Ovary (tissue), 9 donors: ENCODE measurements around the gene NRROS. TPM values are rescaled to one million over a fixed set of nuclear protein-coding genes. Genes with fewer than 3 reads are reported as not detected.
A peak's percentile ranks its signal among the peaks of the same experiment; 100 is the strongest.

ENCODE experiments used
- DNase-seq, 5 donors: peaks; one replicate each; pipeline ENCODE4 v3.0.0-alpha.2; 2019 to 2020
- H3K27ac ChIP-seq, 2 donors: fragments of 200-600 bp; one replicate each; pipeline versions ENCODE4 v1.5.1 to v1.8.0; 2019 to 2022
- H3K27me3 ChIP-seq: fragments of 200-600 bp; one replicate; pipeline ENCODE4 v1.8.0; 2022
- H3K36me3 ChIP-seq: fragments of 200-600 bp; sonication (generic); one replicate; pipeline ENCODE4 v1.5.1; 2019
- H3K4me1 ChIP-seq: one replicate; pipeline ENCODE4 v1.8.1; 2013; ENCODE audit warnings: mild to moderate bottlenecking, moderate library complexity; ENCODE audit not compliant: insufficient read depth
- H3K4me3 ChIP-seq: fragments of 200-600 bp; sonication (generic); one replicate; pipeline ENCODE4 v1.5.1; 2017
- H3K9me3 ChIP-seq, 2 donors: fragments of 200-600 bp in 1 of 2; sonication (generic) in 1 of 2; one replicate each; pipeline versions ENCODE4 v1.5.1 to v1.8.1; 2013 to 2019; ENCODE audit warnings: mild to moderate bottlenecking in 1 of 2, moderate library complexity in 1 of 2
- EP300 ChIP-seq: sonication (generic); formaldehyde crosslinking; IDR thresholded peaks from one replicate; pipeline ENCODE4 v1.6.1; 2017; ENCODE audit warnings: antibody characterized with exemption
- POLR2A ChIP-seq: fragments of 450-650 bp; IDR thresholded peaks from one replicate; pipeline ENCODE4 v1.6.1; 2017; ENCODE audit warnings: antibody characterized with exemption, mild to moderate bottlenecking, moderate library complexity
- WGBS, 3 donors: extraction: QIAGEN DNeasy Blood & Tissue Kit in 1 of 3; methylation state at CpG; one replicate each; pipeline versions ENCODE4 v1.1.5 to v1.1.7; 2013 to 2017; 5-methylcytosine and 5-hydroxymethylcytosine counted together
- intact Hi-C, 4 donors: fragments of 100-400 bp; cut with DNase I; formaldehyde crosslinking; loops; one replicate each; pipeline versions ENCODE4 v1.11.0 to v1.15.1; 2022 to 2023
- polyA plus RNA-seq, 2 donors: library from polyadenylated mRNA; stranded (reverse); fragments of 200-250 nt in 1 of 2; fragments of 350-450 nt in 1 of 2; fragmentation: Illumina TruSeq in 1 of 2; extraction: RNeasy Lipid Tissue Mini Kit (QIAGEN cat#74804) in 1 of 2; gene quantifications; one replicate each; pipeline ENCODE4 v1.2.3, GENCODE V29; 2013 to 2014
- total RNA-seq, 7 donors: library from RNA; depleted of rRNA in 2 of 7; stranded (reverse); fragments of >200 nt in 2 of 7; fragmentation: NEBNext Ultra II Directional in 3 of 7; extraction: Animal tissue kit (Norgen Biotek cat#: 25700) in 3 of 7; gene quantifications; one replicate each; pipeline versions ENCODE4 v1.1.0 to v1.2.4, GENCODE V29; 2016 to 2023
- TF ChIP-seq, protein P1 (sequence below), 3 donors: fragments of 450-650 bp in 2 of 3; fragments of 200-600 bp in 1 of 3; IDR thresholded peaks; one replicate each; pipeline versions ENCODE4 v1.5.1 to v1.8.0; 2016 to 2022; ENCODE audit warnings: antibody characterized with exemption in 3 of 3, mild to moderate bottlenecking in 1 of 3
- donor health status: DM: no; HTN: no; CAD: no; lungs with moderate emphysema.
- donor health status: DM: no; HTN: no; CAD: no.
- donor health status: Bipolar disorder and iron deficiency.
- donor health status: DM: yes; HTN: yes; CAD: no.
- donor health status: DM: no; HTN: no; CAD: no.
- donor health status: DM: yes; HTN: yes; CAD: no.

The NRROS gene
- total and polyA plus RNA-seq, 9 donors = 0.80 to 6.3 (median 3.2) TPM

DNA sequence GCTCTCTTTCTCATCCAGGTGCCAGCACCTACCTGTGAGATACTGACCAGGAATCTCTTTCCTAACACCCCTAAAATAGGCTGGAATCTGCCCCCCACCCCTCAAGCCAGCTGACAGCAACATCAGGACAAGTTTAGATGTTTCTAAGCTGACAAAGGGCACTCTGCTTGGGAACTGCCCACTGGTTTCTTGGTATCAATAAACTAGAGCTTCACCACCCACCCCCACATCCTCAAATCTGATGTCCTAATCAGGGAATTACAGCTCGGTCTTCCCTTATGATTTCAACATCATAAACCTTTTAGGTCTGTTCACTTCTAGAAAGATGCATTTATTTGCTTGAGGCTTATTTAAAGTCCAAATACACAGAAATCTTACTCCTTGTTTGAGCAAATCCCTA lies 37.9 kb downstream of the NRROS start:
- intact Hi-C loops = no loop called here
- WGBS, 3 donors = 20 to 39% (median 26%) methylated on average over 1 of the region's 1 CpG

DNA sequence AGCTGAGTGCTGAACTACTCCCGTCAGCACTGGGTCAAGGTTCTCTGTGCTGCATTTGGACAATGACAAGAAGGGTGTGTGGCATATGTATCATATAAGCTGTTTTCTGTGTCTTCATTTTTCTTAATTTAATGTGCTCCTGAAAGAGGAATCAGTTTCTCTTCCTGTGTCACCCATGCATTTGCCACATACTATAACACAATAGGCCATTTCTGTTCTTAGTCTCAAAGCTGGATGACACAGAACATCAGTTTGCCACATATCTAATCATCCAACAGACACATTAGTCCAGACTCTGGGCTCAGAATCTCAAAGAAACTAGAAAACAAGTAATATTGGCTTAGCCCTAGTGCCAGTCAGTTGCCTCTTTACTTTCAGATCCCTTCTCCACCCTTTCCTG lies 38.4 kb downstream of the NRROS start:
- intact Hi-C loops = no loop called here
- no peak for DNase-seq
- Histone ChIP-seq H3K4me1 (no peaks in the 10 kb centered on the region), H3K27me3 (no peaks in the 10 kb centered on the region), H3K27ac (no peak overlapping the region), H3K36me3 (no peaks in the 10 kb centered on the region), H3K4me3 (no peak overlapping the region), H3K9me3 (no peaks in the 10 kb centered on the region)
- TF ChIP-seq POLR2A (no peak), EP300 (no peak)
- TF ChIP-seq, protein P1, sequence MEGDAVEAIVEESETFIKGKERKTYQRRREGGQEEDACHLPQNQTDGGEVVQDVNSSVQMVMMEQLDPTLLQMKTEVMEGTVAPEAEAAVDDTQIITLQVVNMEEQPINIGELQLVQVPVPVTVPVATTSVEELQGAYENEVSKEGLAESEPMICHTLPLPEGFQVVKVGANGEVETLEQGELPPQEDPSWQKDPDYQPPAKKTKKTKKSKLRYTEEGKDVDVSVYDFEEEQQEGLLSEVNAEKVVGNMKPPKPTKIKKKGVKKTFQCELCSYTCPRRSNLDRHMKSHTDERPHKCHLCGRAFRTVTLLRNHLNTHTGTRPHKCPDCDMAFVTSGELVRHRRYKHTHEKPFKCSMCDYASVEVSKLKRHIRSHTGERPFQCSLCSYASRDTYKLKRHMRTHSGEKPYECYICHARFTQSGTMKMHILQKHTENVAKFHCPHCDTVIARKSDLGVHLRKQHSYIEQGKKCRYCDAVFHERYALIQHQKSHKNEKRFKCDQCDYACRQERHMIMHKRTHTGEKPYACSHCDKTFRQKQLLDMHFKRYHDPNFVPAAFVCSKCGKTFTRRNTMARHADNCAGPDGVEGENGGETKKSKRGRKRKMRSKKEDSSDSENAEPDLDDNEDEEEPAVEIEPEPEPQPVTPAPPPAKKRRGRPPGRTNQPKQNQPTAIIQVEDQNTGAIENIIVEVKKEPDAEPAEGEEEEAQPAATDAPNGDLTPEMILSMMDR (IDR thresholded peaks at IDR 0.05) = no peak
- WGBS, 3 donors = 22 to 36% (median 34%) methylated on average over 1 of the region's 1 CpG

More for the DNA sequence above, 37.9 kb downstream of the NRROS start:
- no peak for DNase-seq
- H3K27me3 ChIP-seq = no peaks in the 10 kb centered on the region
- no peaks in the 10 kb centered on the region for H3K36me3 ChIP-seq
- no peaks in the 10 kb centered on the region for H3K9me3 ChIP-seq
- H3K4me1 ChIP-seq = no peaks in the 10 kb centered on the region
- no peak for TF ChIP-seq EP300
- no peak for TF ChIP-seq POLR2A
- TF ChIP-seq, protein P1 (IDR thresholded peaks at IDR 0.05) = no peak
- H3K4me3 ChIP-seq = no peak overlapping the region
- H3K27ac ChIP-seq = no peak overlapping the region

DNA sequence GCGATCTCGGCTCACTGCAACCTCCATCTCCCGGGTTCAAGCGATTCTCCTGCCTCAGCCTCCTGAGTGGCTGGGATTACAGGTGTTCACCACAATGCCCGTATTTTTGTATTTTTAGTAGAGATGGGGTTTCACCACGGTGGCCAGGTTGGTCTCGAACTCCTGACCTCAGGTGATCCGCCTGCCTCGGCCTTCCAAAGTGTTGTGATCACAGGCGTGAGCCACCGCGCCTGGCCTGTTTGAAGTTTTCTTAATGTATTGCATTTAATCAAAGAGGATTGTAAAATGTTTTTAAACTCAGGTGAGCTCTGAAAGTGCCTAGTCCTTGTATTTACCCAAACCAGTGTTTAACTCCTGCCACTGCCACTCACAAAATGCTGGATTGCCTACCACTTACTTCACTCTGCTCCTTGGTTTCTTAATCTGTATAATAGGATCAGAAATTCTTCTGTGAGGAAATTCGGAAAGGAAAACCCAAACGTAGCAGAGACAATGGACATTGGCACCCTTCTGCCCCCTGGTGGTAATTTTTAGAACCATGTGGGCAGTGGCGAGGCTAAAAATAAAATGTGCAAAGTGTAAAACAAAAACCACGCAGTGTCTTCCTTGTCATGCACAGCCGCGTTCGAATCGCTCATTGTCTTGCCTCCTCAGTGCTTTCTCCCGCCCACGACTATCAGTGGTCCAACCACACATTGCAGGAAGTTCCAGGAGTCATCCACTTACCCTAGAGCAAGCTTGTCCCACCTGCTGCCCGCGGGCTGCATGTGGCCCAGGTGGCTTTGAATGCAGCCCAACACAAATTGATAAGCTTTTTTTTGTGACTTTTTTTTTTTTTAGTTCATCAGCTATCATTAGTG lies 45.3 kb downstream of the NRROS start:
- Histone ChIP-seq H3K4me1 (no peaks in the 10 kb centered on the region), H3K9me3 (no peaks in the 10 kb centered on the region), H3K4me3 (no peak overlapping the region), H3K27ac (no peak overlapping the region), H3K36me3 (no peaks in the 10 kb centered on the region), H3K27me3 (no peaks in the 10 kb centered on the region)
- intact Hi-C loops = loop anchor here (5.0 to 10.0 kb wide), 4 partner anchors 80 to 432 kb away; no protein-coding TSS in a partner anchor
- TF ChIP-seq, protein P1 (IDR thresholded peaks at IDR 0.05) = peak; percentile 68 to 83 (median 69)
- TF ChIP-seq POLR2A (no peak), EP300 (no peak)
- peak; percentile 20 to 66 (median 56) for DNase-seq
- 36 to 40% (median 39%) methylated on average over 24 of the region's 24 CpGs for WGBS, 3 donors

DNA sequence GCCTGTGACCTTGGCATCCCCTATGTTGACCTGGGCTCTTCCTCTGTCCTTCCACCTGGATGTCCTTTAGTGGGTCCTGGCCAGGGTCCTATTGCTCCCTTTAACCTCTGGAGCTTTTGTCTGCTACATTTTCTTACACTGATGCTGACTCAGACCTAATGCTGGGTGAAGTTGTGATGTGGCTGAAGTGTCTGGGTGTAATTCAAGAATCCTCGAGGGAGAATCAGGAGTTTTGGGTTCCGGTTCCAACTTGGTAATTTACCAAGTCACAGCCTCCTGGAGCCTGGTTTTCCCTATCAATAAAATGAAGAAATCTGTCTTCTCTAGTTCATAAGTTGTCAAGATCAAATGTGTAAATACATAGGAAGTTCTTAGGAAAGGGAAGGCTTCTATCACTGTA lies 46.9 kb downstream of the NRROS start:
- Histone ChIP-seq H3K4me1 (no peaks in the 10 kb centered on the region), H3K4me3 (no peak overlapping the region), H3K36me3 (no peaks in the 10 kb centered on the region), H3K9me3 (no peaks in the 10 kb centered on the region), H3K27ac (no peak overlapping the region), H3K27me3 (no peaks in the 10 kb centered on the region)
- no peak for DNase-seq
- TF ChIP-seq EP300 (no peak), POLR2A (no peak)
- TF ChIP-seq, protein P1 (IDR thresholded peaks at IDR 0.05) = no peak
- intact Hi-C loops = loop anchor here (5.0 to 10.0 kb wide), 4 partner anchors 82 to 434 kb away; no protein-coding TSS in a partner anchor
- WGBS, 3 donors = 24 to 49% (median 46%) methylated on average over 2 of the region's 2 CpGs
